Lower leg skin (tissue), 4 donors: ENCODE measurements around the gene DAB2IP. TPM values are rescaled to one million over a fixed set of nuclear protein-coding genes. Genes with fewer than 3 reads are reported as not detected.

Experiments
- DNase-seq, 2 donors: peaks; one replicate each; pipeline ENCODE4 v3.0.0-alpha.2; 2019; ENCODE audit warnings: low spot score in 2 of 2
- H3K4me3 ChIP-seq: fragments of 200-600 bp; sonication (generic); 2 replicates; pipeline ENCODE4 v1.5.1; 2017; ENCODE audit warnings: mild to moderate bottlenecking, low read depth; ENCODE audit not compliant: poor library complexity, severe bottlenecking
- POLR2A ChIP-seq, 2 donors: fragments of 450-650 bp; IDR thresholded peaks; one replicate each; pipeline ENCODE4 v1.6.1; 2016 to 2017; ENCODE audit warnings: antibody characterized with exemption in 2 of 2, mild to moderate bottlenecking in 1 of 2, moderate library complexity in 1 of 2
- WGBS, 2 donors: methylation state at CpG; one replicate each; pipeline ENCODE4 v1.1.5; 2018; 5-methylcytosine and 5-hydroxymethylcytosine counted together
- intact Hi-C: fragments of 100-400 bp; cut with DNase I; formaldehyde crosslinking; loops from one replicate; pipeline ENCODE4 v1.15.0; 2023; ENCODE audit warnings: low total_unique reads
- total RNA-seq, 4 donors: library from RNA; depleted of rRNA; stranded (reverse); fragments of >200 nt; gene quantifications; one replicate each; pipeline ENCODE4 v1.1.0, GENCODE V29; 2016
- TF ChIP-seq, protein P1 (sequence below), 3 donors: fragments of 450-650 bp; IDR thresholded peaks; one replicate each; pipeline ENCODE4 v1.5.1; 2016; ENCODE audit warnings: antibody characterized with exemption in 3 of 3, mild to moderate bottlenecking in 3 of 3, moderate library complexity in 2 of 3

The DAB2IP gene
- total RNA-seq, 4 donors from 2014 or later, result 42.5 to 68.0 (median 57.0) TPM

DNA sequence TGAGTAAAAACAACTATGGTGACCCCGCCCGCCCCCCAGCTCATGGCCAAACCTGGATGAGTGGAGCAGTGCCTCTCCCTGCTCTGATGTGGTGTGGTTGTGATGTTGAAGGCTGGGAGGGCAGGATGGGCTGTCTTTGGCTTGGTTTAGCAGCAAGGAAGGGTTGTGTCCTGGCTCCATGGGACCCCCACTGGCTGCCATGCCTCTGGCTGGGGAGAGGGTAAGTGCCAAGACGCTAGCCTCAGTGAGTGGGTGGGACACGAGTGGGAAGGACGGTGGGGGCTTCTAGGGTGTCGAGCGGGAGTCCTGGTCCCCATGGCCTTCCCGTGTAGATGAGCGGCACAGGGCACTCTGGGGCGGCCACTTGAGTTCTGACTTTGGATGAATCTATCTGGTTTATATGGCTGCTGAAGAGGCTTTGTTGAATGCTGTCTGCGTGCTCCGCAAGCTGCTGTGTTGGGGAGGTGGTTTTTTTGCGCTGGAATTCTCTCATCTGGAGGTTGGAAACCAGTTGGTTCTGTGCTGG is 50.4 kb downstream of the DAB2IP start:
- no peak for DNase-seq
- TF ChIP-seq, protein P1, sequence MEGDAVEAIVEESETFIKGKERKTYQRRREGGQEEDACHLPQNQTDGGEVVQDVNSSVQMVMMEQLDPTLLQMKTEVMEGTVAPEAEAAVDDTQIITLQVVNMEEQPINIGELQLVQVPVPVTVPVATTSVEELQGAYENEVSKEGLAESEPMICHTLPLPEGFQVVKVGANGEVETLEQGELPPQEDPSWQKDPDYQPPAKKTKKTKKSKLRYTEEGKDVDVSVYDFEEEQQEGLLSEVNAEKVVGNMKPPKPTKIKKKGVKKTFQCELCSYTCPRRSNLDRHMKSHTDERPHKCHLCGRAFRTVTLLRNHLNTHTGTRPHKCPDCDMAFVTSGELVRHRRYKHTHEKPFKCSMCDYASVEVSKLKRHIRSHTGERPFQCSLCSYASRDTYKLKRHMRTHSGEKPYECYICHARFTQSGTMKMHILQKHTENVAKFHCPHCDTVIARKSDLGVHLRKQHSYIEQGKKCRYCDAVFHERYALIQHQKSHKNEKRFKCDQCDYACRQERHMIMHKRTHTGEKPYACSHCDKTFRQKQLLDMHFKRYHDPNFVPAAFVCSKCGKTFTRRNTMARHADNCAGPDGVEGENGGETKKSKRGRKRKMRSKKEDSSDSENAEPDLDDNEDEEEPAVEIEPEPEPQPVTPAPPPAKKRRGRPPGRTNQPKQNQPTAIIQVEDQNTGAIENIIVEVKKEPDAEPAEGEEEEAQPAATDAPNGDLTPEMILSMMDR (IDR thresholded peaks at IDR 0.05), result no peak
- no peak for TF ChIP-seq POLR2A (IDR thresholded peaks at IDR 0.05)
- intact Hi-C loops, result no loop called here
- WGBS, 2 donors, result 78 to 91% methylated on average over 13 of the region's 13 CpGs
- no peak overlapping the region for H3K4me3 ChIP-seq

DNA sequence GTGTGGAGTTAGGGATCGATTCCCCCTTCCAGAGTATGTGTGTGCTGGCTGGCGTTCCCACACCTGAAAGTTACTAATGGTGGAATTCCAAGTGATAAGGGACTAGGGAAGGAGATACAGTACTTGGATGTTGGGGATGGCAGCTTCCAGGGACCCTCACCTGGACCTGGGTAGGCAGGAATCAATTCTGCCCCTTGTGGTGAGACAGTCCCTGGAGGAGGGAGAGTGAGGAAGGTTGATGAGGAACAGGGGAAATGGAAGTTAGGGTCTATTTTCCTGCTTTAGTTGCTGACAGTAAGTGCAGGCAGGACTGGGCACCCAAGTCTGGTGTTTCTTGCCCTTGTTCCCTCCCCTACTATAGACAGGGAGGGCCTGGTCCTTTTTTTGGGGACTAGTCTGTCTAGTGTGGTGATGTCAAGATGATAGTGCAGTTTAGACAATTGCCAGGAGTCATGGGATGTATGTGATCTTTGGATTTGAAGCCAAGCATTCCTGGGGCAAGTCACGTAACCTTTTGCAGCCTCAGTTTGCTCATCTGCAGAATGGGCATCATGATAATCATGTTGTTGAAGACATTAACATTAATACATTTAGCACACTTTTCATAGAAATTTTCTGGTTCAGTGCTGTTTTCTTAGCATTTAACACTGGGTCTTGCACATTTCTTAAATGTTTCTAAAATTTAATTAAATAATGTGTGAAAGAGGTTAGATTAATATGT is 51.7 kb downstream of the DAB2IP start:
- 67 to 74% methylated on average over 3 of the region's 3 CpGs for WGBS, 2 donors
- no peak for TF ChIP-seq POLR2A (IDR thresholded peaks at IDR 0.05)
- TF ChIP-seq, protein P1 (IDR thresholded peaks at IDR 0.05), result no peak
- DNase-seq, result no peak
- intact Hi-C loops, result no loop called here
- no peak overlapping the region for H3K4me3 ChIP-seq

DNA sequence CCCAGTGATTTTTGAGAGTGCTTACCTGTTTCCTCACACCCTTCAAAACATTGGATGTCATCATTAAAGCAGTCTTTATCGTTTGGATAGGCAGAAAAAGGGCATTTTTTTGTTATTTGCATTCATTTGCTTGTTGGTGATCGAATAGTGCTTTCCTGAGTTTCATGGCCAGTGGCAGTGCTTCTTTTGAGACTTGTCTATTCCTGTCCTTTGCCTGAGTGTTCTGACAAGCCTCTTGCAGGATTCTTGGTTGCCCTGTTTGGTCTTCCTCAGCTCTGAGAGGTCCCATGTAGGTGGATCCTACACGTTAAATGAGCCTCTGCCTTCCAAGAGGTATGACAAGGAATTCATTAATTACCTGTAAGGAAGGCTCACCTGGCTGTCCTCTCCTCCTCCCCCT is 52.8 kb downstream of the DAB2IP start:
- 44 to 54% methylated on average over 3 of the region's 3 CpGs for WGBS, 2 donors
- H3K4me3 ChIP-seq, result no peak overlapping the region
- no peak for TF ChIP-seq POLR2A (IDR thresholded peaks at IDR 0.05)
- TF ChIP-seq, protein P1 (IDR thresholded peaks at IDR 0.05), result no peak
- intact Hi-C loops, result no loop called here
- DNase-seq, result no peak

DNA sequence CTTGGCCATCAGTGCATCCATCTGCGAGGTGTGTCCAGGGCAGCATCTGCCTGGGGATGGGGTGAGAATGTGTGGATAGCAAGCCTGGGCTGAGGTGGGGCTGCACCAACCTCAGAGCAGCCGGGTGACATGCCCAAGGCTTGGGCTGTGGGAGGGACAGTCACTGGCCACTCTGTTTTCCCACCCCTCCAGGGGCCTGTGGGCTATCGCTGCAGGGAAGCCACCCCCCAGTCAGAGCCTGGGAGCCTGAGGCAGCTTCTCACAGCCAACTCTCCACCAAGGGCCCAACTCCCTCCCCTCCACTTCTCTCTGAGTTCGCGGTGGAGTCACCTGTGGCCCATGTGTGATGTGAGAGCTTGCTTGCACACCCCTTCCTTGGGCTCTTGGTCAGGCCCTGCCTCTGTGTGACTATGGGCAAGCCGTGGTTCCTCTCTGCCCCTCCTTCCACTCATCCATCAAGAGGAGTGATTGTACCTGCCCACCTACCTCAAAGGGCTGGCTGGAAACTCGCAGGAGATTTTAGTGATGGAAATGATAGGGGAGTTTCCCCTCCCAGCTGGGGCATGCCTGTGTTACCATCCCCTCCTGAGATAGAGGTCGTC is 54.8 kb downstream of the DAB2IP start:
- WGBS, 2 donors, result 83 to 84% methylated on average over 7 to 8 of the region's 8 CpGs
- no peak overlapping the region for H3K4me3 ChIP-seq
- DNase-seq, result no peak
- TF ChIP-seq POLR2A (IDR thresholded peaks at IDR 0.05), result no peak
- TF ChIP-seq, protein P1 (IDR thresholded peaks at IDR 0.05), result no peak
- intact Hi-C loops, result no loop called here

DNA sequence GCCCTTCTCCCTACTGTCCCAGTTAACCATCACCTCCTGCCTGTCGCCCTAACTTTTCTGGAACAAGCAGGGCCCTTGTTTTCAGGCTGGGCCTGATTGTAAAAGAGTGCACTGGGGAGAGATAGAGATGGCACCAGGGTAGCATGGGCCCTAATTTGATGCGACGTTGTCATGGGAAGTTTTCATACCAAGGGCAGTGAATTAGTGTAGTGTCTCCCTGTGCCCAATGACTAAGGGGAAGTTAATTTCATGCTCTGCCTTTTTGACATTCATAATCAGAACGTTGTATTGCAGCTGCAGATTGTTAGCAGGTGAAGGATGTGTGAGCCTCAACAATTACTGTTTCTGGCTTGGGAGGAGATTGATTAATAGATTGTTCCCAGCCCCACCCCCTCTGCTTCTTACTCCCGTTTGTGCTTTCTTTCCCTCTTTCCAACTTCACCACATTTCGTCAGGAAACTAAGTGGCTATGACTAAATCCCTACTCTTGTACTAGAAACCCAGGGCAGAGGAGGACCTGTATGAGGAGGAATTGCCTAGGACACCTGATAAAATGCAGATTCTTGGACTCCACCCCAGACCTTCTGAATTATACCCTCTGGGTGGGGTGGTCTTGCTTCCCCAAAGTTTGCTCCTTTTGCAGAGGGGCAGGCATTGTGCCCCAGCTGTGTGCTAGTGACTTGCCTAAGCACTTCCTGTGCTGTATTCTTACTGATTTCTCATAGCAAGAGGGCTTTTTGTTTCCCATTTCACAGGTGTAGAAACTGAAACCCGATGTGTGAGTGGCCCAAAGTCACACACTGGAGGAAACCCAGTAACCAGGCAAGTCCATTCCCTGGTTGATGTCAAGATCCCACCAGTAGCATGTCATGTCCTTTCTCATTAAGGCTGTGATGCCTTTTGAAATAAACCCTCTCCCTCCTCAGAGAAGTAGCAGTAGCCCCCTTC is 56.3 kb downstream of the DAB2IP start:
- WGBS, 2 donors, result 61 to 64% methylated on average over 7 of the region's 7 CpGs
- intact Hi-C loops, result no loop called here
- no peak for TF ChIP-seq POLR2A (IDR thresholded peaks at IDR 0.05)
- TF ChIP-seq, protein P1 (IDR thresholded peaks at IDR 0.05), result no peak

More for the DNA sequence above, 56.3 kb downstream of the DAB2IP start:
- no peak for DNase-seq
- H3K4me3 ChIP-seq, result no peak overlapping the region
